ENCODE measurements around the gene NEK3. TPM values are rescaled to one million over a fixed set of nuclear protein-coding genes. Genes with fewer than 3 reads are reported as not detected.

NEK3 gene
- total RNA-seq, 1 experiment from 2014 or later, result 12.0 TPM

DNA sequence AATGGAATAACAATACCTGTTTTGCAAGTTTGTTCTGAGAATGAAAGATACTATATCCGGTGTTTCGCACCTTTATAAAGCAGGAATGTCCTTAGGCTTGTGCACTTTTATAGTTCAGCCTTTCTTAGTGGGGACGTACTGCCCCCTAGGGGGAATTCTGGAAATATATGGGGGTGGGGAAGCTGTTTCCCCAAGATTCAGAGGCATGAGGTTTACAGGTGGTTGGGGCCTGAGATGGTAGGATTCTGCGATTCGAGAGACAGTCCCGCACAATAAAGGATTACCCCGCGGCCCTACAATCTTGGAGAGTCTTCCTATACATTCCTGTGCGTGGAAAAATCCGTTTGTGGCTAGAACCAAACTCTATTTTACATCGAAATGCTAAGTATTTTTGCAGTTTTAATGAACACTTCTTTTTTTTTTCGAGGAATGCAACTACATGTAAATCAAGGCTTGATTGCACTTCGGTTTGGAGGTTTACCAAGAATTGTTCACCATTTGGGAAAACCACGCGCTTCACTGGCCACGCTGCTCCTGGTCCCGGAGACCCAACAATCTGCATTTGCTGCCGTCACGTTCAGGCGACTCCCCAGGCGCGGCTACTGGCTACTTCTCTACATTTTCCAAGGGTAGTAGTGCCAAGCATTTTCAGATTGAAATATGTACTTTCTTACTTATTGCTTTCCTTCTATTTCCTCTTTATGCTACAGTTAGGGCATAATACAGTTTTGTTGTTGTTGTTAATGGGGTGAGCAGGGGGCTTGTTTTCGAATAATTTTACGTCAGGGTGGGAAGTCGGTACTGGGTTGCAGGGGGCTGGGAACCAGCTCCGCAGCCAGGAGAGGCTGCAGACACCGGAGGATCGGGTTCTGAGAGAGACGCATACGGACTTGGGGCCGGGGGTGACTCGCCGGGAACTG is 31.4 kb downstream of the NEK3 start:
- no TSS peak for BruUV-seq (replicated peaks)
- no peak overlapping the region for H3K27ac ChIP-seq (ENCODE audit: low read length)
- no peaks in the 10 kb centered on the region for H3K9me3 ChIP-seq (ENCODE audit: control insufficient read depth, insufficient read depth, low read depth, low read length)
- H3K36me3 ChIP-seq (ENCODE audit: control insufficient read depth, insufficient read depth, low read length), result peaks cover 2% of the 10 kb centered on the region; the same call in 1 of the 2 replicates
- peak overlapping the region; percentile 57 to 67 for H3K4me3 ChIP-seq (ENCODE audit: low read depth in 2 of 2, low read length in 2 of 2)
- peaks cover 7% of the 10 kb centered on the region; the same call in 1 of the 2 replicates for H3K4me1 ChIP-seq (ENCODE audit: control insufficient read depth, insufficient read depth, low read length)
- intact Hi-C loops (cut with micrococcal nuclease; ENCODE audit: unreplicated experiment), result loop anchor here (2.0 to 5.0 kb wide), 3 partner anchors 131 to 313 kb away; no protein-coding TSS in a partner anchor
- no peaks in the 10 kb centered on the region for H3K27me3 ChIP-seq (ENCODE audit: control insufficient read depth, insufficient read depth, low read length)
- peak; percentile 83 for ATAC-seq
- DNase-seq (ENCODE audit: low read depth, low spot score), result peak; percentile 51
- no peak for TF ChIP-seq SIN3A (IDR thresholded peaks at IDR 0.05; ENCODE audit: borderline replicate concordance, insufficient read depth, low read depth, low read length)
- TF ChIP-seq, protein P1, sequence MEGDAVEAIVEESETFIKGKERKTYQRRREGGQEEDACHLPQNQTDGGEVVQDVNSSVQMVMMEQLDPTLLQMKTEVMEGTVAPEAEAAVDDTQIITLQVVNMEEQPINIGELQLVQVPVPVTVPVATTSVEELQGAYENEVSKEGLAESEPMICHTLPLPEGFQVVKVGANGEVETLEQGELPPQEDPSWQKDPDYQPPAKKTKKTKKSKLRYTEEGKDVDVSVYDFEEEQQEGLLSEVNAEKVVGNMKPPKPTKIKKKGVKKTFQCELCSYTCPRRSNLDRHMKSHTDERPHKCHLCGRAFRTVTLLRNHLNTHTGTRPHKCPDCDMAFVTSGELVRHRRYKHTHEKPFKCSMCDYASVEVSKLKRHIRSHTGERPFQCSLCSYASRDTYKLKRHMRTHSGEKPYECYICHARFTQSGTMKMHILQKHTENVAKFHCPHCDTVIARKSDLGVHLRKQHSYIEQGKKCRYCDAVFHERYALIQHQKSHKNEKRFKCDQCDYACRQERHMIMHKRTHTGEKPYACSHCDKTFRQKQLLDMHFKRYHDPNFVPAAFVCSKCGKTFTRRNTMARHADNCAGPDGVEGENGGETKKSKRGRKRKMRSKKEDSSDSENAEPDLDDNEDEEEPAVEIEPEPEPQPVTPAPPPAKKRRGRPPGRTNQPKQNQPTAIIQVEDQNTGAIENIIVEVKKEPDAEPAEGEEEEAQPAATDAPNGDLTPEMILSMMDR (IDR thresholded peaks at IDR 0.05), result peak; percentile 81
- POLR2A ChIA-PET, result no interaction called here
- CTCF ChIA-PET, result interaction anchor here (0.5 to 1.5 kb wide), 5 partner anchors 127 to 232 kb away, joined by 3 to 5 read pairs (median 3); no protein-coding TSS in a partner anchor
- in situ Hi-C loops (cut with HindIII; ENCODE audit: low pct_unique_long_range_greater_than_20kb, low sequenced_read_pairs), result no loop called here

DNA sequence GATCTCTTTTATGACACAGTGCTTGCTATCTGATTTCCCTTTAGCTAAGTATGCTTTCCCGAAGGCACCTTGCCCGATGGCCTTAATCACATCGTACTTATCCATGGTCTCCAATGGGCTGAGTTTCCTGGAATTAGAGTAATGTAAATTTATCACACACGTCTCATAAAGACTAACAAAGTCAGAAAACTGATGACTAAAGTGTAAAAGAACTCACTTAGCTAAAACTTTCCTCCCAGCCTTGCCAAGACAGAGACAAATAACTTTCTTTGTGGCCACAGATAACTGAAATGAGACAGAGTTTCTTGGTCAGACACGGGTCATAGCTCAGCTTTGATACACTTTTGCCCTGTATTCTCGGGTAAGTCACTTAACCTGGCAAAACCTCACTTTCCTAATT is 32.0 kb downstream of the NEK3 start:
- ChIA-PET POLR2A (no interaction called here), CTCF (interaction anchor here (1.0 to 1.5 kb wide), 3 partner anchors 128 to 232 kb away, joined by 3 to 5 read pairs (median 3); no protein-coding TSS in a partner anchor)
- in situ Hi-C loops (cut with HindIII; ENCODE audit: low pct_unique_long_range_greater_than_20kb, low sequenced_read_pairs) (no loop called here), intact Hi-C loops (cut with micrococcal nuclease; ENCODE audit: unreplicated experiment) (loop anchor here (2.0 to 5.0 kb wide), 2 partner anchors 130 to 231 kb away; no protein-coding TSS in a partner anchor)
- no TSS peak for BruUV-seq (replicated peaks)
- no peak for DNase-seq (ENCODE audit: low read depth, low spot score)
- ATAC-seq, result peak; percentile 13; the same call in 1 of the 2 replicates
- H3K36me3 ChIP-seq (ENCODE audit: control insufficient read depth, insufficient read depth, low read length), result peaks cover 2% of the 10 kb centered on the region; the same call in 1 of the 2 replicates
- peaks cover 7% of the 10 kb centered on the region; the same call in 1 of the 2 replicates for H3K4me1 ChIP-seq (ENCODE audit: control insufficient read depth, insufficient read depth, low read length)
- H3K27ac ChIP-seq (ENCODE audit: low read length), result no peak overlapping the region
- TF ChIP-seq, protein P1 (IDR thresholded peaks at IDR 0.05), result no peak
- no peak for TF ChIP-seq TCF7L2 (IDR thresholded peaks at IDR 0.05; ENCODE audit: low read depth, low read length)
- TF ChIP-seq, protein P2, sequence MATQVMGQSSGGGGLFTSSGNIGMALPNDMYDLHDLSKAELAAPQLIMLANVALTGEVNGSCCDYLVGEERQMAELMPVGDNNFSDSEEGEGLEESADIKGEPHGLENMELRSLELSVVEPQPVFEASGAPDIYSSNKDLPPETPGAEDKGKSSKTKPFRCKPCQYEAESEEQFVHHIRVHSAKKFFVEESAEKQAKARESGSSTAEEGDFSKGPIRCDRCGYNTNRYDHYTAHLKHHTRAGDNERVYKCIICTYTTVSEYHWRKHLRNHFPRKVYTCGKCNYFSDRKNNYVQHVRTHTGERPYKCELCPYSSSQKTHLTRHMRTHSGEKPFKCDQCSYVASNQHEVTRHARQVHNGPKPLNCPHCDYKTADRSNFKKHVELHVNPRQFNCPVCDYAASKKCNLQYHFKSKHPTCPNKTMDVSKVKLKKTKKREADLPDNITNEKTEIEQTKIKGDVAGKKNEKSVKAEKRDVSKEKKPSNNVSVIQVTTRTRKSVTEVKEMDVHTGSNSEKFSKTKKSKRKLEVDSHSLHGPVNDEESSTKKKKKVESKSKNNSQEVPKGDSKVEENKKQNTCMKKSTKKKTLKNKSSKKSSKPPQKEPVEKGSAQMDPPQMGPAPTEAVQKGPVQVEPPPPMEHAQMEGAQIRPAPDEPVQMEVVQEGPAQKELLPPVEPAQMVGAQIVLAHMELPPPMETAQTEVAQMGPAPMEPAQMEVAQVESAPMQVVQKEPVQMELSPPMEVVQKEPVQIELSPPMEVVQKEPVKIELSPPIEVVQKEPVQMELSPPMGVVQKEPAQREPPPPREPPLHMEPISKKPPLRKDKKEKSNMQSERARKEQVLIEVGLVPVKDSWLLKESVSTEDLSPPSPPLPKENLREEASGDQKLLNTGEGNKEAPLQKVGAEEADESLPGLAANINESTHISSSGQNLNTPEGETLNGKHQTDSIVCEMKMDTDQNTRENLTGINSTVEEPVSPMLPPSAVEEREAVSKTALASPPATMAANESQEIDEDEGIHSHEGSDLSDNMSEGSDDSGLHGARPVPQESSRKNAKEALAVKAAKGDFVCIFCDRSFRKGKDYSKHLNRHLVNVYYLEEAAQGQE (IDR thresholded peaks at IDR 0.05; ENCODE audit: insufficient read depth in 1 of 2, low read depth in 2 of 2, low read length in 1 of 2), result no peak
- no peak for TF ChIP-seq SIN3A (IDR thresholded peaks at IDR 0.05; ENCODE audit: borderline replicate concordance, insufficient read depth, low read depth, low read length)
- TF ChIP-seq POLR2AphosphoS5 (IDR thresholded peaks at IDR 0.05; ENCODE audit: low read depth, low read length), result no peak
- H3K27me3 ChIP-seq (ENCODE audit: control insufficient read depth, insufficient read depth, low read length), result no peaks in the 10 kb centered on the region
- no peaks in the 10 kb centered on the region for H3K9me3 ChIP-seq (ENCODE audit: control insufficient read depth, insufficient read depth, low read depth, low read length)
- H3K4me3 ChIP-seq (ENCODE audit: low read depth in 2 of 2, low read length in 2 of 2), result no peak overlapping the region
